ENCODE measurements around the gene UCP2.

- no peak for TF ChIP-seq CTCF (IDR thresholded peaks at IDR 0.05; ENCODE audit: extremely low read depth in 1 of 2, insufficient read depth in 1 of 2, low read depth in 1 of 2, low read length in 2 of 2)
- TF ChIP-seq POLR2A (IDR thresholded peaks at IDR 0.05; ENCODE audit: low read depth, low read length), result no peak
These were observed 33.4 kb downstream of the UCP2 start for GRCh38 chr11:73949246-73949645.
